Measurements from ENCODE around the gene MOB1A. TPM values are rescaled to one million over a fixed set of nuclear protein-coding genes. Genes with fewer than 3 reads are reported as not detected.

The MOB1A gene
- total and polyA plus RNA-seq, 2 experiments from 2014 or later: 36.2 to 111 TPM

GRCh38 chr2:74168739-74169138 is 9.9 kb downstream of the MOB1A start:
- H3F3A ChIP-seq (replicated peaks; ENCODE audit: low read depth): no peaks in the 10 kb centered on the region
- peaks cover 83% of the 10 kb centered on the region for H3K36me3 ChIP-seq (ENCODE audit: insufficient read depth)
- Mint-ChIP-seq H3K36me3 (ENCODE audit: low read depth) (peaks cover 66% of the 10 kb centered on the region), H3K9me3 (no peaks in the 10 kb centered on the region), H3K4me3 (no peak overlapping the region), H3K27me3 (ENCODE audit: insufficient read depth, low read depth, poor library complexity) (peaks cover 2% of the 10 kb centered on the region), H3K27ac (no peak overlapping the region), H3K4me1 (no peaks in the 10 kb centered on the region)
- H3K4me1 ChIP-seq (ENCODE audit: insufficient read depth): no peaks in the 10 kb centered on the region
- H3K4me2 ChIP-seq: no peak overlapping the region
- no peak for ATAC-seq
- no peaks in the 10 kb centered on the region for H3K9me2 ChIP-seq (ENCODE audit: insufficient read depth)
- H3K27me3 ChIP-seq (ENCODE audit: insufficient read depth): no peaks in the 10 kb centered on the region
- no peak for DNase-seq (ENCODE audit: low spot score)
- H3K27ac ChIP-seq (ENCODE audit: low read depth): no peak overlapping the region
- peaks cover 54% of the 10 kb centered on the region for H3K79me2 ChIP-seq (replicated peaks; ENCODE audit: insufficient read depth)
- H3K4me3 ChIP-seq: no peak overlapping the region
- peaks cover 38% of the 10 kb centered on the region for H4K20me1 ChIP-seq (replicated peaks; ENCODE audit: insufficient read depth)
- H2AFZ ChIP-seq: no peak overlapping the region
- no peak for TF ChIP-seq JUNB (IDR thresholded peaks at IDR 0.05; ENCODE audit: unreplicated experiment)
- TF ChIP-seq ZNF331 (CRISPR knock-in tag; IDR thresholded peaks at IDR 0.05; ENCODE audit: low read depth): no peak
- no peak for TF ChIP-seq EZH2phosphoT487 (IDR thresholded peaks at IDR 0.05; ENCODE audit: unreplicated experiment)
- no peak for TF ChIP-seq STAT1 (IDR thresholded peaks at IDR 0.05; ENCODE audit: unreplicated experiment)
- TF ChIP-seq, protein P1, sequence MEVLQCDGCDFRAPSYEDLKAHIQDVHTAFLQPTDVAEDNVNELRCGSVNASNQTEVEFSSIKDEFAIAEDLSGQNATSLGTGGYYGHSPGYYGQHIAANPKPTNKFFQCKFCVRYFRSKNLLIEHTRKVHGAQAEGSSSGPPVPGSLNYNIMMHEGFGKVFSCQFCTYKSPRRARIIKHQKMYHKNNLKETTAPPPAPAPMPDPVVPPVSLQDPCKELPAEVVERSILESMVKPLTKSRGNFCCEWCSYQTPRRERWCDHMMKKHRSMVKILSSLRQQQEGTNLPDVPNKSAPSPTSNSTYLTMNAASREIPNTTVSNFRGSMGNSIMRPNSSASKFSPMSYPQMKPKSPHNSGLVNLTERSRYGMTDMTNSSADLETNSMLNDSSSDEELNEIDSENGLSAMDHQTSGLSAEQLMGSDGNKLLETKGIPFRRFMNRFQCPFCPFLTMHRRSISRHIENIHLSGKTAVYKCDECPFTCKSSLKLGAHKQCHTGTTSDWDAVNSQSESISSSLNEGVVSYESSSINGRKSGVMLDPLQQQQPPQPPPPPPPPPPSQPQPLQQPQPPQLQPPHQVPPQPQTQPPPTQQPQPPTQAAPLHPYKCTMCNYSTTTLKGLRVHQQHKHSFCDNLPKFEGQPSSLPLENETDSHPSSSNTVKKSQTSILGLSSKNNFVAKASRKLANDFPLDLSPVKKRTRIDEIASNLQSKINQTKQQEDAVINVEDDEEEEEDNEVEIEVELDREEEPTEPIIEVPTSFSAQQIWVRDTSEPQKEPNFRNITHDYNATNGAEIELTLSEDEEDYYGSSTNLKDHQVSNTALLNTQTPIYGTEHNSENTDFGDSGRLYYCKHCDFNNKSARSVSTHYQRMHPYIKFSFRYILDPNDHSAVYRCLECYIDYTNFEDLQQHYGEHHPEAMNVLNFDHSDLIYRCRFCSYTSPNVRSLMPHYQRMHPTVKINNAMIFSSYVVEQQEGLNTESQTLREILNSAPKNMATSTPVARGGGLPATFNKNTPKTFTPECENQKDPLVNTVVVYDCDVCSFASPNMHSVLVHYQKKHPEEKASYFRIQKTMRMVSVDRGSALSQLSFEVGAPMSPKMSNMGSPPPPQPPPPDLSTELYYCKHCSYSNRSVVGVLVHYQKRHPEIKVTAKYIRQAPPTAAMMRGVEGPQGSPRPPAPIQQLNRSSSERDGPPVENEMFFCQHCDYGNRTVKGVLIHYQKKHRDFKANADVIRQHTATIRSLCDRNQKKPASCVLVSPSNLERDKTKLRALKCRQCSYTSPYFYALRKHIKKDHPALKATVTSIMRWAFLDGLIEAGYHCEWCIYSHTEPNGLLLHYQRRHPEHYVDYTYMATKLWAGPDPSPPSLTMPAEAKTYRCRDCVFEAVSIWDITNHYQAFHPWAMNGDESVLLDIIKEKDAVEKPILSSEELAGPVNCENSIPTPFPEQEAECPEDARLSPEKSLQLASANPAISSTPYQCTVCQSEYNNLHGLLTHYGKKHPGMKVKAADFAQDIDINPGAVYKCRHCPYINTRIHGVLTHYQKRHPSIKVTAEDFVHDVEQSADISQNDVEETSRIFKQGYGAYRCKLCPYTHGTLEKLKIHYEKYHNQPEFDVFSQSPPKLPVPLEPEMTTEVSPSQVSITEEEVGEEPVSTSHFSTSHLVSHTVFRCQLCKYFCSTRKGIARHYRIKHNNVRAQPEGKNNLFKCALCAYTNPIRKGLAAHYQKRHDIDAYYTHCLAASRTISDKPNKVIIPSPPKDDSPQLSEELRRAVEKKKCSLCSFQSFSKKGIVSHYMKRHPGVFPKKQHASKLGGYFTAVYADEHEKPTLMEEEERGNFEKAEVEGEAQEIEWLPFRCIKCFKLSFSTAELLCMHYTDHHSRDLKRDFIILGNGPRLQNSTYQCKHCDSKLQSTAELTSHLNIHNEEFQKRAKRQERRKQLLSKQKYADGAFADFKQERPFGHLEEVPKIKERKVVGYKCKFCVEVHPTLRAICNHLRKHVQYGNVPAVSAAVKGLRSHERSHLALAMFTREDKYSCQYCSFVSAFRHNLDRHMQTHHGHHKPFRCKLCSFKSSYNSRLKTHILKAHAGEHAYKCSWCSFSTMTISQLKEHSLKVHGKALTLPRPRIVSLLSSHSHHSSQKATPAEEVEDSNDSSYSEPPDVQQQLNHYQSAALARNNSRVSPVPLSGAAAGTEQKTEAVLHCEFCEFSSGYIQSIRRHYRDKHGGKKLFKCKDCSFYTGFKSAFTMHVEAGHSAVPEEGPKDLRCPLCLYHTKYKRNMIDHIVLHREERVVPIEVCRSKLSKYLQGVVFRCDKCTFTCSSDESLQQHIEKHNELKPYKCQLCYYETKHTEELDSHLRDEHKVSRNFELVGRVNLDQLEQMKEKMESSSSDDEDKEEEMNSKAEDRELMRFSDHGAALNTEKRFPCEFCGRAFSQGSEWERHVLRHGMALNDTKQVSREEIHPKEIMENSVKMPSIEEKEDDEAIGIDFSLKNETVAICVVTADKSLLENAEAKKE (CRISPR knock-in tag; IDR thresholded peaks at IDR 0.05): no peak
- TF ChIP-seq, protein P2, sequence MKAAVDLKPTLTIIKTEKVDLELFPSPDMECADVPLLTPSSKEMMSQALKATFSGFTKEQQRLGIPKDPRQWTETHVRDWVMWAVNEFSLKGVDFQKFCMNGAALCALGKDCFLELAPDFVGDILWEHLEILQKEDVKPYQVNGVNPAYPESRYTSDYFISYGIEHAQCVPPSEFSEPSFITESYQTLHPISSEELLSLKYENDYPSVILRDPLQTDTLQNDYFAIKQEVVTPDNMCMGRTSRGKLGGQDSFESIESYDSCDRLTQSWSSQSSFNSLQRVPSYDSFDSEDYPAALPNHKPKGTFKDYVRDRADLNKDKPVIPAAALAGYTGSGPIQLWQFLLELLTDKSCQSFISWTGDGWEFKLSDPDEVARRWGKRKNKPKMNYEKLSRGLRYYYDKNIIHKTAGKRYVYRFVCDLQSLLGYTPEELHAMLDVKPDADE (IDR thresholded peaks at IDR 0.05): no peak
- TF ChIP-seq EZH2 (IDR thresholded peaks at IDR 0.05; ENCODE audit: low read depth, unreplicated experiment): no peak
- no peak for TF ChIP-seq POLR2AphosphoS5 (IDR thresholded peaks at IDR 0.05; ENCODE audit: low read depth)
- no peak for TF ChIP-seq ZNF114 (CRISPR knock-in tag; IDR thresholded peaks at IDR 0.05)
- TF ChIP-seq, protein P3, sequence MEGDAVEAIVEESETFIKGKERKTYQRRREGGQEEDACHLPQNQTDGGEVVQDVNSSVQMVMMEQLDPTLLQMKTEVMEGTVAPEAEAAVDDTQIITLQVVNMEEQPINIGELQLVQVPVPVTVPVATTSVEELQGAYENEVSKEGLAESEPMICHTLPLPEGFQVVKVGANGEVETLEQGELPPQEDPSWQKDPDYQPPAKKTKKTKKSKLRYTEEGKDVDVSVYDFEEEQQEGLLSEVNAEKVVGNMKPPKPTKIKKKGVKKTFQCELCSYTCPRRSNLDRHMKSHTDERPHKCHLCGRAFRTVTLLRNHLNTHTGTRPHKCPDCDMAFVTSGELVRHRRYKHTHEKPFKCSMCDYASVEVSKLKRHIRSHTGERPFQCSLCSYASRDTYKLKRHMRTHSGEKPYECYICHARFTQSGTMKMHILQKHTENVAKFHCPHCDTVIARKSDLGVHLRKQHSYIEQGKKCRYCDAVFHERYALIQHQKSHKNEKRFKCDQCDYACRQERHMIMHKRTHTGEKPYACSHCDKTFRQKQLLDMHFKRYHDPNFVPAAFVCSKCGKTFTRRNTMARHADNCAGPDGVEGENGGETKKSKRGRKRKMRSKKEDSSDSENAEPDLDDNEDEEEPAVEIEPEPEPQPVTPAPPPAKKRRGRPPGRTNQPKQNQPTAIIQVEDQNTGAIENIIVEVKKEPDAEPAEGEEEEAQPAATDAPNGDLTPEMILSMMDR (conservative IDR thresholded peaks at IDR 0.05; ENCODE audit: low read depth in 2 of 2): no peak
- TF ChIP-seq REST (IDR thresholded peaks at IDR 0.05; ENCODE audit: unreplicated experiment): no peak
- TF ChIP-seq NANOG (IDR thresholded peaks at IDR 0.05; ENCODE audit: borderline replicate concordance): no peak
- TF ChIP-seq CREB1 (CRISPR knock-in tag; IDR thresholded peaks at IDR 0.05; ENCODE audit: low read depth): no peak

Data from GM23338 (cell line).